Activated CD8-positive, alpha-beta memory T cell treated with anti-CD3 and anti-CD28 coated beads for 1 hour (primary cell): ENCODE measurements around the gene CAND2.

Source experiments
- DNase-seq, 2 donors: peaks; one replicate each; pipeline ENCODE4 v3.0.0-alpha.2; 2020; ENCODE audit warnings: low read depth in 1 of 2; ENCODE audit errors: extremely low read depth in 1 of 2

The CAND2 gene

GRCh38 chr3:12796171-12797123 lies at the start of gene CAND2:
CAND2 (plus strand) TSS chr3:12796680; CDS start chr3:12796721, 41 bp downstream.
- DNase-seq: peak in 1 of 2 donors; percentile 16

DNA sequence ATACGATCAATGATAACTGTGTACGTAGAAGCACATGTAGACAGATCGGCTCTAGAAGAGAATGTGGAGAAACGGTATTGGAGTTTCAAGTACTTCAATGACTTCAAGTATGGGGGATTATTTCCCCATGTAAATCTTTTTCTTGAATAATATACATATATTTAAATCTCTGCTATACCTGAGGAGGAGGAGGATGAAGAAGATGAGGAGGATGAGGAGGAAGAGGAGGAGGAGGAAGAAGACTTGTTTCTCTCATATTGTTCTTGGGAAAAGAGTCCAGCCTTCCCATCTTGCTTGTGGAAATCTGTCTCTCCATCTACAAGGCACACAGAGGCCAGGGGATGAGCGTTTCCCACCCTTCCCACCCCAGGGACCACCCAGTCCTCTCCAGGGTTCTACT lies 48.0 kb upstream of the CAND2 start:
- DNase-seq: no peak

DNA sequence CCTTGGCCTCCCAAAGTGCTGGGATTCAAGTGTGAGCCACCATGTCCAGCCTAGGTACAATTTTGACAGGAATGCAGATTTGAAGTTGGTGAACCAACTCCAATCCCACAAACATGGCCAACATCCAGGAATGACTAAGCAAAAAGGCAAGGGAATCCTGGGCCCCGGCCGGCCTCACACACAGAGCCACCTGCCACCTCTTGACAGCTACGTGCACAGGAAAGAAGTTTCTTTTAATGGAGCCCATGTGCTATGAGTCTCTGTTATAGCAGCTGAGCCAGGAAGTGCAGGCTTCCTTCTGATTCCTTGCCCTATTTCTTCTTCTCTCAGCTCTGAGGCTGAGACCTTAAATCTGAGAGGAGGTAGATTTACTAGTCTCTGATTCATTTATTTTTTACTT lies 46.3 kb upstream of the CAND2 start:
- DNase-seq: no peak

DNA sequence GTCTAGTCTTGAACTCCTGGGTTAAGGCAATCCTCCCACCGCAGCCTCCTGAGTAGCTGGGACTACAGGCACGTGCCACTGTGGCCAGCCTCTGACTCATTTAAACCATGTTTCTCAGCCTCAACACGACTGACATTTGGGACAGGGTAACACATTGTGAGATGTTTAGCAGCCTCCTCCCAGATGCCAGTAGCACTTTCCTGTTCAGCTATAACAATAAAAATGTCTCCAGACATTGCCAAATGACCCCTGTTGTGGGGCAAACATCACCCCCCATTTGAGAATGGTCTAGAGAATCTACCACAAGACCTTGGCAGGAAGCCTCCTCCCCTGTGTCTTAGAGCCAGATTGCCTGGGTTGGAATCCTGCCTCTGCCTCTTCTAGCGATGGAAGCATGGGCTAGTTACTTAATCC lies 45.8 kb upstream of the CAND2 start:
- DNase-seq: no peak

DNA sequence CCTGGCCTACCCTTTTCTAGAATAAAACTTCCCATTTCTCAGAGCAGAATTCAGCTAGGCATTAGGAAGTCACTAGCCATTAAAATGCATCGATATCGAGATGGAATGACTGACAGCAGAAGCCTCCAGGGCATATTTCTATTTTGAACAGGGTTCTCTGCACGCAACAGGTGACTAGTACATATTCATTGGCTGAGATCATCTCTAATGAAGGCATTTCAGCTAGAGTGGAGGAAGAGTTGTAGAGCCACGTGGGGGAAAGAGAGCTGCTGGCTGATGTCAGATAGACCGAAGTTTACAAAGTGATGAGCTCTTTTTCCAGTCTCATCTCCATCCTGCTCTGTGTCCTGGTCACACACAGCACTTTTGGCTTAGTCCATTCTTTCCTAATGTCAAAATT lies 44.9 kb upstream of the CAND2 start:
- DNase-seq: no peak

- no peak for DNase-seq
Measured at GRCh38 chr3:12752102-12752501, 44.4 kb upstream of the CAND2 start.

DNA sequence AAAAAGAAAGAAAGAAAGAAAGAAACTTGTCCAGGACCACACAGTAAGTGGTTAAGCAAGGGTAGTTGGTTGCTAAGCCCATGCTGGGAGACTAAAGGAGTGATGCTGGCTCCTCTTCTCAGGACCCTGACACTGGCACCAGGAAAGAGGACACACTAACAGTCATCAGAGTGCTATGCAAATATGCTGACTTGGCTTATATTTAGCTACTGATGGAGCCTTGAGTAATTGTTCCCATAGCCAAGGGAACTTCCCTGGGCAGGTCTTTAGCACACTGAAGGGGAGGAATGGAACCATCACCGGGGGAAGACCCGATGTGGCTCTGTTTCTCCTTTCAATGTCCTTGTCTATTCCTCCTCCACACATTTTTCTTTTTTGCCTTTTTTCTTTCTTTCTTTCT lies 43.7 kb upstream of the CAND2 start:
- DNase-seq: no peak

DNA sequence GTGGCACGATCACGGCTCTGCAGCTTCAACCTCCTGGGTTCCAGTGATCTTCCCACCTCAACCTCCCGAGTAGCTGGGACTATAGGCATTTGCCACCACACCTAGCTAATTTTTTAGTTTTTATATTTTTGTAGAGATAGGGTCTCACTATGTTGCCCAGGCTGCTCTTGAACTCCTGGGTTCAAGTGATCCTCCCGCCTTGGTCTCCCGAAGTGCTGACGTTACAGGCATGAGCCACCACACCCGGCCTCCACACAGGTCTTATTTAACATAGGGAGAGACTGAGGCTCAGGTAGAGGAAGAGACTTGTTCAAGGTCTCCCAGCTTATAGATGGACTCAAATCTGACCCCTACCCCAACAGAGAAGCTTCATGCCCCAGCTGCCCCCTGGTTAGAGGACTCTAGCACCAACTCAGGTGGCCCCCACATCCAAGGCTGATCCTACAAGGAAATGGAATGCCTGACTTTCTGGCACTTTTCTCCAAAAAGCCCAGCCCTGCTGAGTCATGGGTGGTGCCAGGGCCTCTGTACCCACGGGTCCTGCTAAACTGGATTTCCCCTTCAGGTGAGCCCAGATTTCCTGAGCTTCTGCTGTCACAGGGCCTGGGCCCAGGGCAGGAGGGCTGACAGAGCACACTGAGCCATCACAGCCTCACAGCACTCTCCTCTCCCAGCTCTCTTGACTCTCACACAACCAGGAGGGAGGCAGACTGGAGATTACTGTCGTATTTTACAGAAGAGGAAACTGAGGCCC lies 43.0 kb upstream of the CAND2 start:
- no peak for DNase-seq

DNA sequence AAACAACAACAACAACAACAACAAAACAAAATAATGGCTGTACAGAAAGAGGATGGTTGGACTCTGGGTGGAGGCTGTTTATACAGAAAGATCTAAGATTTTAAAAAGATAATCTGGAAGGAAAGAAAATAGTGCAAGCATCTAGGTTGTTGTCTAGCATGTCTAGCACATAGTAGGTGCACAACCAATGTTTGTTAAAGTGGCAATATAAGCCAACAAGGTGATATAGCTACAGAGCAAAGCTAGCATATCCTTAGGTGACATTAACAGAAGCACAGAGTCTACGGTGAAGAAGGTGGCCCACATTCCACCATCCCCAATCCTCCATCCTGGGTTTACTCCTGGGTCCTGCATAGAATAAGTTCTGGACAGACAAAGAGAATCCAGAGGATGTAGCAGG lies 42.2 kb upstream of the CAND2 start:
- no peak for DNase-seq

- DNase-seq: no peak
Measured at GRCh38 chr3:12755754-12756153, 40.7 kb upstream of the CAND2 start.

- no peak for DNase-seq
Measured at GRCh38 chr3:12756175-12756574, 40.3 kb upstream of the CAND2 start.

GRCh38 chr3:12756635-12757034 lies 39.8 kb upstream of the CAND2 start:
- DNase-seq: no peak

- no peak for DNase-seq
Measured at GRCh38 chr3:12758025-12758781, 38.3 kb upstream of the CAND2 start.

DNA sequence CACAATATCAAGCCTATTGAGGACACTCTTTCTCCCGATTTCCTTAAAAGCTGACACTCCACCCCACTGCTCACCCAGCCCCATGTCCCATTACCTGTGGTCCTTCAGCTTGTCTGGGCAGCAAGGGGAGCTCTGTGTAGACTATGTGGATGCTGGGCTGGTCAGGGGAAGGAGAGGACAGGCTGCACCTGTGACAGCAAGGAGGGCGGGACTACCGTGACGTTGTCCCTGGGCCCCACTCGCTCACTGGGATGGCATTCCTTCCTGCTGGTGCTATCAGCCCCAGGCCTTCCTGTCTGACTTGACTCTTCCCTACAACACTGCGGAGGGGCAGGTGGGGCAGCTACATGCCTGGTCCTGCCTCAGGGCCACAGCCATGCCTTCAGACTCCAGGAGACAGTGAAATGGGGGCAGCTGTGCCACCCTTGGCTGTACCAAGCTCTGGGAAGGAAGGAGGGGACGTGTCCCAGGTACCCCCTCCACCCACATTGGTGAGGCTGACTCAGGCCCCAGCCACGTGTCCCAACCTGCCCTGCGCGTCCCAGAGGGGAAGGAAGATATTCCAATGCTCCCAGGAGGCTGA lies 37.3 kb upstream of the CAND2 start, which contains the start of gene TMEM40:
TSS of gene TMEM40 (minus strand) at position 163 of the 583 bp plus-strand sequence. CDS start 9,427 bp downstream, outside the sequence.
- no peak for DNase-seq

DNA sequence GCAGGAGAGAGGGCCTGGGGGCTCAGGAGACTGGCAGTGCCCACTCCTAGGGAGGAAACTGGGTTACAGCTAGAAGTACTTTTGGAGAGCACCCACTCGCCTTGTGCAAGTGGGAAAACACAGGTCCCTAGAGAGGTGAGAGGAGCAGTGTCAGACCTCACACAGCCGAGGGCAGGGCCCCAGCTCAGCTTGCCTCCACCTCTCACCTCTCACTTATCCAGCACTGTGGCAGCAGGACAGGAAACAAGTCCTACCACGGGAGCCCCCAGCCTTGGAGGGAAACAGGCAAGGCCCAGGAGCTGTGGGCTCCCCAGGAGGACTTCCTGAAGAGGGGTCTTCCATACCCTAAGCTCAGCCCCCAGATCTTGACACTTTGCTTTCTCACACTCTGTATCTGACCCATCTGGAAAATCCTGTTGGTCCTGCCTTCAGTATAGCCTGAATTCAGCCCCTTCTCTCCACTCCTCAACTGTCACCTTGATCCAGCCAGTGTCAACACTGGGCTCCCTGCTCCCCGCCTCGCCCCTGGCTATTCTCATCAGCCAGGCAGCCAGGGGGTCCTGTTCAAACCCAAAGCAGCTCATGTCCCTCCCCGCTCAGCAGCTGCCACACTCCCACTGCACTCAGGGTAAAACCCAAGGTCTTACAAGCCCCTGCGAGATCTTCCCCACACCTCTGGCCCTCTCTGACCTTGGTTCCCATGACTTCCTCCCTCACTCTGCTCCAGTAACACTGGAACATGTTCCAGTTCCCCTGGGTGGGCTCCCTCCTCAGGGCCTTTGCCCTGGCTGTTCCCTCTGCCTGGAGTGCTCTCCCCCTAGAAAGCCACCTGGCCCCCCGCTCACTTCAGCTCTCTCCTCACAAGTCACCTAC lies 36.6 kb upstream of the CAND2 start:
- DNase-seq: no peak

- no peak for DNase-seq
Measured at GRCh38 chr3:12764171-12764776, 32.2 kb upstream of the CAND2 start.

GRCh38 chr3:12766541-12766940 lies 29.9 kb upstream of the CAND2 start:
- no peak for DNase-seq

- DNase-seq: no peak
Measured at GRCh38 chr3:12768579-12769527, 27.6 kb upstream of the CAND2 start.
